Smooth muscle cell (in vitro differentiated cells): ENCODE data around the gene ACVR1B. TPM values are rescaled to one million over a fixed set of nuclear protein-coding genes. Genes with fewer than 3 reads are reported as not detected.

Experiments
- DNase-seq: peaks from one replicate; lab custom pipeline; 2025; ENCODE audit not compliant: unreplicated experiment; lab: John Stamatoyannopoulos, UW
- H2AFZ ChIP-seq: fragments of 200-600 bp; sonication (generic); 2 replicates; pipeline ENCODE4 v1.6.0; 2016; ENCODE audit warnings: antibody characterized with exemption, low read depth, mild to moderate bottlenecking
- H3F3A ChIP-seq: fragments of 200-600 bp; sonication (generic); 2 replicates; pipeline ENCODE4 v1.6.0; 2017; ENCODE audit warnings: antibody characterized with exemption, low read depth
- H3K27ac ChIP-seq: fragments of 200-600 bp; sonication (generic); 2 replicates; pipeline ENCODE4 v1.5.1; 2016; ENCODE audit warnings: low read depth, mild to moderate bottlenecking
- H3K27me3 ChIP-seq: fragments of 200-600 bp; sonication (generic); 2 replicates; pipeline ENCODE4 v1.6.1; 2016; ENCODE audit warnings: low read depth, mild to moderate bottlenecking
- H3K36me3 ChIP-seq: fragments of 200-600 bp; sonication (generic); 2 replicates; pipeline ENCODE4 v1.5.1; 2016; ENCODE audit warnings: low read depth
- H3K4me1 ChIP-seq: fragments of 200-600 bp; sonication (generic); 2 replicates; pipeline ENCODE4 v1.5.1; 2016; ENCODE audit warnings: low read depth
- H3K4me2 ChIP-seq: fragments of 200-600 bp; sonication (generic); 2 replicates; pipeline ENCODE4 v1.6.0; 2016; ENCODE audit warnings: mild to moderate bottlenecking
- H3K4me3 ChIP-seq: fragments of 200-600 bp; sonication (generic); 2 replicates; pipeline ENCODE4 v1.5.1; 2016; ENCODE audit warnings: mild to moderate bottlenecking
- H3K79me2 ChIP-seq: fragments of 200-600 bp; sonication (generic); 2 replicates; pipeline ENCODE4 v1.6.0; 2016; ENCODE audit warnings: low read depth, mild to moderate bottlenecking
- H3K9ac ChIP-seq: fragments of 200-600 bp; sonication (generic); 2 replicates; pipeline ENCODE4 v1.6.0; 2016; ENCODE audit warnings: low read depth
- H3K9me3 ChIP-seq: fragments of 200-600 bp; sonication (generic); replicated peaks from 2 replicates; pipeline ENCODE4 v1.5.1; 2016; ENCODE audit warnings: low read depth
- H4K20me1 ChIP-seq: fragments of 200-600 bp; sonication (generic); 2 replicates; pipeline ENCODE4 v1.6.0; 2016; ENCODE audit warnings: low read depth
- WGBS: methylation state at CpG from one replicate; pipeline ENCODE4 v1.1.7; 2016; ENCODE audit warnings: low lambda C conversion rate; 5-methylcytosine and 5-hydroxymethylcytosine counted together
- polyA plus RNA-seq: library from polyadenylated mRNA; unstranded; fragments of >200 nt; fragmentation: Nextera tagmentation; extraction: Ambion mirVana; gene quantifications from 2 replicates; pipeline ENCODE4 v1.2.1, GENCODE V29; 2016
- total RNA-seq: library from RNA; depleted of rRNA; stranded (reverse); fragments of >200 nt; gene quantifications from 2 replicates; pipeline ENCODE4 v1.2.3, GENCODE V29; 2014
- TF ChIP-seq, protein P1 (sequence below): fragments of 200-600 bp; sonication (generic); IDR thresholded peaks from 2 replicates; pipeline ENCODE4 v1.5.1; 2017; ENCODE audit warnings: borderline replicate concordance, mild to moderate bottlenecking, antibody characterized with exemption; ENCODE audit not compliant: insufficient read depth, poor library complexity, severe bottlenecking

ACVR1B gene
- total and polyA plus RNA-seq, 2 experiments from 2014 or later: 1.9 to 4.0 TPM

DNA sequence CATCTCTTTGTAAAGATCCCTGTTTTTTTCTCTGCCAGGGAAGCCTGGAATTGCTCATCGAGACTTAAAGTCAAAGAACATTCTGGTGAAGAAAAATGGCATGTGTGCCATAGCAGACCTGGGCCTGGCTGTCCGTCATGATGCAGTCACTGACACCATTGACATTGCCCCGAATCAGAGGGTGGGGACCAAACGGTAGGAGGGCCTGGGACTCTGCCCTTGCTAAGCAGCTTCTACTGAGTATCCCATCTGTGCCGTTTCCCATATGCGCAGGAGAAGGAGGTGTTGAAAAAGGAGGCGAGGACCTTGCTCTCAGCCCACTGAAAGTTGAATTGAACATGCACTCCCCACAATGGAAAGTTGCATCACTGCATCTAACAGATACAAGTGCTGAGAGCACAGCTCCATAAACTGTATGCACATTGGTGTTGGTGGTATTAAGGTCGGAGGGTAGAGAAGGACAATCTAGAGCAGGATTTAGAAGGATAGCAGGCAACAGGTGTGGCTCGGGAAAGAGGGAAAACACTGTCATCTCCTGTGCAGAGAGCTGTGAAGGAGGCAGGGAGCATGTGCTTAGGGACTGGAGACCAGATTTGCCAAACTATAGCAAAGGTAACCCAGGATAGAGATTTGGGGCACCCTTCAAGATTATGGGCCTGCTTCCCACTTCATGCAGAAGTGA lies 33.8 kb downstream of the ACVR1B start:
- no peak overlapping the region for H3K27ac ChIP-seq
- H2AFZ ChIP-seq: no peak overlapping the region
- no peaks in the 10 kb centered on the region for H3K79me2 ChIP-seq
- H3K27me3 ChIP-seq: no peaks in the 10 kb centered on the region
- no peak overlapping the region for H3K4me2 ChIP-seq
- H3K9ac ChIP-seq: no peak overlapping the region
- DNase-seq: no peak
- no peaks in the 10 kb centered on the region for H3K4me1 ChIP-seq
- TF ChIP-seq, protein P1, sequence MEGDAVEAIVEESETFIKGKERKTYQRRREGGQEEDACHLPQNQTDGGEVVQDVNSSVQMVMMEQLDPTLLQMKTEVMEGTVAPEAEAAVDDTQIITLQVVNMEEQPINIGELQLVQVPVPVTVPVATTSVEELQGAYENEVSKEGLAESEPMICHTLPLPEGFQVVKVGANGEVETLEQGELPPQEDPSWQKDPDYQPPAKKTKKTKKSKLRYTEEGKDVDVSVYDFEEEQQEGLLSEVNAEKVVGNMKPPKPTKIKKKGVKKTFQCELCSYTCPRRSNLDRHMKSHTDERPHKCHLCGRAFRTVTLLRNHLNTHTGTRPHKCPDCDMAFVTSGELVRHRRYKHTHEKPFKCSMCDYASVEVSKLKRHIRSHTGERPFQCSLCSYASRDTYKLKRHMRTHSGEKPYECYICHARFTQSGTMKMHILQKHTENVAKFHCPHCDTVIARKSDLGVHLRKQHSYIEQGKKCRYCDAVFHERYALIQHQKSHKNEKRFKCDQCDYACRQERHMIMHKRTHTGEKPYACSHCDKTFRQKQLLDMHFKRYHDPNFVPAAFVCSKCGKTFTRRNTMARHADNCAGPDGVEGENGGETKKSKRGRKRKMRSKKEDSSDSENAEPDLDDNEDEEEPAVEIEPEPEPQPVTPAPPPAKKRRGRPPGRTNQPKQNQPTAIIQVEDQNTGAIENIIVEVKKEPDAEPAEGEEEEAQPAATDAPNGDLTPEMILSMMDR: no peak
- H3K4me3 ChIP-seq: no peak overlapping the region
- WGBS: 94% methylated on average over 9 of the region's 9 CpGs
- H3F3A ChIP-seq: no peaks in the 10 kb centered on the region
- peaks cover 5% of the 10 kb centered on the region for H4K20me1 ChIP-seq
- H3K9me3 ChIP-seq: no peaks in the 10 kb centered on the region
- H3K36me3 ChIP-seq: peaks cover 4% of the 10 kb centered on the region

DNA sequence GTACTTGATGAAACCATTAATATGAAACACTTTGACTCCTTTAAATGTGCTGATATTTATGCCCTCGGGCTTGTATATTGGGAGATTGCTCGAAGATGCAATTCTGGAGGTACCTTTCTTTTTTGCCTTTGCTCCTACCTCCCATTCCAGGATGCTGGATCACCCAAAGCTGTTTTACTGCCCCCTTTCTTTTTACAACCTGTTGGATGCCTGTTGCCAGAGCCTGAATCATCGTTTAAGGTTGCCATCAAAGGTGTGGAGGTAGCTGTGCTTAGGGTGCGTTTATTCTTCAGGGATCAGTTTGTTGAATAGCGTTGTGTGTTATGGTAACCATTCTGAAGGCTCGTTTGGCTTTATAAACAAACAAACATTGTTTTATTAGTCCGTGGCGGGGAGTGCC lies 35.3 kb downstream of the ACVR1B start:
- DNase-seq: no peak
- no peaks in the 10 kb centered on the region for H3K9me3 ChIP-seq
- H3K9ac ChIP-seq: no peak overlapping the region
- 89% methylated on average over 8 of the region's 8 CpGs for WGBS
- peaks cover 4% of the 10 kb centered on the region for H3K36me3 ChIP-seq
- H3K4me1 ChIP-seq: no peaks in the 10 kb centered on the region
- no peak overlapping the region for H3K4me3 ChIP-seq
- no peak overlapping the region for H2AFZ ChIP-seq
- peaks cover 3% of the 10 kb centered on the region for H3F3A ChIP-seq
- H3K27ac ChIP-seq: no peak overlapping the region
- TF ChIP-seq, protein P1: no peak
- H4K20me1 ChIP-seq: no peaks in the 10 kb centered on the region
- H3K4me2 ChIP-seq: no peak overlapping the region
- H3K27me3 ChIP-seq: no peaks in the 10 kb centered on the region
- no peaks in the 10 kb centered on the region for H3K79me2 ChIP-seq

DNA sequence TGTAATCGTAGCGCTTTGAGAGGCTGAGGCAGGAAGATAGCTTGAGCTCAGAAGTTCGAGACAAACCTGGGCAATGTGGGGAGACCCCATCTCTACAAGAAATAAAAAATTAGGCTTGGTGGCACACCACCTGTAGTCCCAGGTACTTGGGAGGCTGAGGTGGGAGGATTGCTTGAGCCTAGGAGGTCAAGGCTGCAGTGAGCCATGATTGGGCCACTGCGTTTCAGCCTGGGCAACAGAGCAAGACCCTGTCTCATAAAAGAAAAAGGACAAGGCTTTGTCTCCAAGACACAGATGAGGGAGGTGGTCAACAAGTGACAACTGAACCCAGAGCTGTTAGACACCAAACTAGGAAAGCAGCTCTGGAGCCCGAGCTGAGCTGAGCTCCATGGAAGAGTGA lies 40.7 kb downstream of the ACVR1B start:
- Histone ChIP-seq H3F3A (peaks cover 3% of the 10 kb centered on the region), H3K9me3 (no peaks in the 10 kb centered on the region), H3K27ac (no peak overlapping the region), H3K4me1 (no peaks in the 10 kb centered on the region), H3K79me2 (no peaks in the 10 kb centered on the region), H3K36me3 (no peaks in the 10 kb centered on the region), H3K27me3 (no peaks in the 10 kb centered on the region), H3K4me3 (no peak overlapping the region), H3K4me2 (no peak overlapping the region), H3K9ac (no peak overlapping the region), H2AFZ (no peak overlapping the region), H4K20me1 (peaks cover 3% of the 10 kb centered on the region)
- TF ChIP-seq, protein P1: no peak
- DNase-seq: no peak
- WGBS: 97% methylated on average over 5 of the region's 5 CpGs

GRCh38 chr12:51994539-51994820 lies 43.0 kb downstream of the ACVR1B start:
- TF ChIP-seq, protein P1: no peak
- Histone ChIP-seq H3K36me3 (no peaks in the 10 kb centered on the region), H3K9ac (no peak overlapping the region), H2AFZ (no peak overlapping the region), H3K4me2 (no peak overlapping the region), H3K4me1 (no peaks in the 10 kb centered on the region), H3F3A (peaks cover 3% of the 10 kb centered on the region), H3K79me2 (no peaks in the 10 kb centered on the region), H3K9me3 (no peaks in the 10 kb centered on the region), H3K27ac (no peak overlapping the region), H3K27me3 (no peaks in the 10 kb centered on the region), H4K20me1 (peaks cover 3% of the 10 kb centered on the region), H3K4me3 (no peak overlapping the region)
- WGBS: 98% methylated on average over 16 of the region's 17 CpGs
- DNase-seq: no peak
